ENCODE data around the gene ACTN4. TPM values are rescaled to one million over a fixed set of nuclear protein-coding genes. Genes with fewer than 3 reads are reported as not detected.
A peak's percentile ranks its signal among the peaks of the same experiment; 100 is the strongest.

ACTN4 gene
- total RNA-seq, 1 experiment from 2014 or later: 3,297 TPM

- POLR2A ChIA-PET: interaction anchor here (0.6 to 1.3 kb wide), 5 partner anchors 13 to 863 kb away, joined by 3 read pairs; no protein-coding TSS in a partner anchor
- CTCF ChIA-PET: no interaction called here
- BruUV-seq (replicated peaks): no TSS peak
- TF ChIP-seq, protein P1, sequence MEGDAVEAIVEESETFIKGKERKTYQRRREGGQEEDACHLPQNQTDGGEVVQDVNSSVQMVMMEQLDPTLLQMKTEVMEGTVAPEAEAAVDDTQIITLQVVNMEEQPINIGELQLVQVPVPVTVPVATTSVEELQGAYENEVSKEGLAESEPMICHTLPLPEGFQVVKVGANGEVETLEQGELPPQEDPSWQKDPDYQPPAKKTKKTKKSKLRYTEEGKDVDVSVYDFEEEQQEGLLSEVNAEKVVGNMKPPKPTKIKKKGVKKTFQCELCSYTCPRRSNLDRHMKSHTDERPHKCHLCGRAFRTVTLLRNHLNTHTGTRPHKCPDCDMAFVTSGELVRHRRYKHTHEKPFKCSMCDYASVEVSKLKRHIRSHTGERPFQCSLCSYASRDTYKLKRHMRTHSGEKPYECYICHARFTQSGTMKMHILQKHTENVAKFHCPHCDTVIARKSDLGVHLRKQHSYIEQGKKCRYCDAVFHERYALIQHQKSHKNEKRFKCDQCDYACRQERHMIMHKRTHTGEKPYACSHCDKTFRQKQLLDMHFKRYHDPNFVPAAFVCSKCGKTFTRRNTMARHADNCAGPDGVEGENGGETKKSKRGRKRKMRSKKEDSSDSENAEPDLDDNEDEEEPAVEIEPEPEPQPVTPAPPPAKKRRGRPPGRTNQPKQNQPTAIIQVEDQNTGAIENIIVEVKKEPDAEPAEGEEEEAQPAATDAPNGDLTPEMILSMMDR (IDR thresholded peaks at IDR 0.05): no peak
- peak; percentile 59; the same call in 1 of the 2 replicates for TF ChIP-seq TCF7L2 (IDR thresholded peaks at IDR 0.05; ENCODE audit: low read depth, low read length)
- peaks cover 92% of the 10 kb centered on the region for H3K4me1 ChIP-seq (ENCODE audit: control insufficient read depth, insufficient read depth, low read length)
- ATAC-seq: peak; percentile 53
- H3K27me3 ChIP-seq (ENCODE audit: control insufficient read depth, insufficient read depth, low read length): no peaks in the 10 kb centered on the region
- intact Hi-C loops (cut with micrococcal nuclease; ENCODE audit: unreplicated experiment): no loop called here
- H3K27ac ChIP-seq (ENCODE audit: low read length): peak overlapping the region; percentile 98
- in situ Hi-C loops (cut with HindIII; ENCODE audit: low pct_unique_long_range_greater_than_20kb, low sequenced_read_pairs): no loop called here
- DNase-seq (ENCODE audit: low read depth, low spot score): no peak
- no peaks in the 10 kb centered on the region for H3K9me3 ChIP-seq (ENCODE audit: control insufficient read depth, insufficient read depth, low read depth, low read length)
- peak overlapping the region in 1 of 2 experiments; percentile 1; a peak in 1 of 4 replicates for H3K4me3 ChIP-seq (ENCODE audit: low read depth in 2 of 2, low read length in 2 of 2)
- 0 out of 2 replicates have a peak, but pooled peaks cover 7% of the 10 kb centered on the region for H3K36me3 ChIP-seq (ENCODE audit: control insufficient read depth, insufficient read depth, low read length)
These were observed 28.8 kb downstream of the ACTN4 start for GRCh38 chr19:38676023-38676877.

- in situ Hi-C loops (cut with HindIII; ENCODE audit: low pct_unique_long_range_greater_than_20kb, low sequenced_read_pairs) (no loop called here), intact Hi-C loops (cut with micrococcal nuclease; ENCODE audit: unreplicated experiment) (no loop called here)
- DNase-seq (ENCODE audit: low read depth, low spot score): no peak
- BruUV-seq (replicated peaks): no TSS peak
- Histone ChIP-seq H3K27me3 (ENCODE audit: control insufficient read depth, insufficient read depth, low read length) (no peaks in the 10 kb centered on the region), H3K9me3 (ENCODE audit: control insufficient read depth, insufficient read depth, low read depth, low read length) (no peaks in the 10 kb centered on the region), H3K27ac (ENCODE audit: low read length) (peak overlapping the region; percentile 98), H3K36me3 (ENCODE audit: control insufficient read depth, insufficient read depth, low read length) (0 out of 2 replicates have a peak, but pooled peaks cover 7% of the 10 kb centered on the region), H3K4me3 (ENCODE audit: low read depth in 2 of 2, low read length in 2 of 2) (no peak overlapping the region), H3K4me1 (ENCODE audit: control insufficient read depth, insufficient read depth, low read length) (peaks cover 92% of the 10 kb centered on the region)
- TF ChIP-seq POLR2AphosphoS5 (IDR thresholded peaks at IDR 0.05; ENCODE audit: low read depth, low read length): no peak
- TF ChIP-seq, protein P1 (IDR thresholded peaks at IDR 0.05): no peak
- TF ChIP-seq, protein P2, sequence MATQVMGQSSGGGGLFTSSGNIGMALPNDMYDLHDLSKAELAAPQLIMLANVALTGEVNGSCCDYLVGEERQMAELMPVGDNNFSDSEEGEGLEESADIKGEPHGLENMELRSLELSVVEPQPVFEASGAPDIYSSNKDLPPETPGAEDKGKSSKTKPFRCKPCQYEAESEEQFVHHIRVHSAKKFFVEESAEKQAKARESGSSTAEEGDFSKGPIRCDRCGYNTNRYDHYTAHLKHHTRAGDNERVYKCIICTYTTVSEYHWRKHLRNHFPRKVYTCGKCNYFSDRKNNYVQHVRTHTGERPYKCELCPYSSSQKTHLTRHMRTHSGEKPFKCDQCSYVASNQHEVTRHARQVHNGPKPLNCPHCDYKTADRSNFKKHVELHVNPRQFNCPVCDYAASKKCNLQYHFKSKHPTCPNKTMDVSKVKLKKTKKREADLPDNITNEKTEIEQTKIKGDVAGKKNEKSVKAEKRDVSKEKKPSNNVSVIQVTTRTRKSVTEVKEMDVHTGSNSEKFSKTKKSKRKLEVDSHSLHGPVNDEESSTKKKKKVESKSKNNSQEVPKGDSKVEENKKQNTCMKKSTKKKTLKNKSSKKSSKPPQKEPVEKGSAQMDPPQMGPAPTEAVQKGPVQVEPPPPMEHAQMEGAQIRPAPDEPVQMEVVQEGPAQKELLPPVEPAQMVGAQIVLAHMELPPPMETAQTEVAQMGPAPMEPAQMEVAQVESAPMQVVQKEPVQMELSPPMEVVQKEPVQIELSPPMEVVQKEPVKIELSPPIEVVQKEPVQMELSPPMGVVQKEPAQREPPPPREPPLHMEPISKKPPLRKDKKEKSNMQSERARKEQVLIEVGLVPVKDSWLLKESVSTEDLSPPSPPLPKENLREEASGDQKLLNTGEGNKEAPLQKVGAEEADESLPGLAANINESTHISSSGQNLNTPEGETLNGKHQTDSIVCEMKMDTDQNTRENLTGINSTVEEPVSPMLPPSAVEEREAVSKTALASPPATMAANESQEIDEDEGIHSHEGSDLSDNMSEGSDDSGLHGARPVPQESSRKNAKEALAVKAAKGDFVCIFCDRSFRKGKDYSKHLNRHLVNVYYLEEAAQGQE (IDR thresholded peaks at IDR 0.05; ENCODE audit: insufficient read depth in 1 of 2, low read depth in 2 of 2, low read length in 1 of 2): no peak
- no peak for TF ChIP-seq TCF7L2 (IDR thresholded peaks at IDR 0.05; ENCODE audit: low read depth, low read length)
- TF ChIP-seq SIN3A (IDR thresholded peaks at IDR 0.05; ENCODE audit: borderline replicate concordance, insufficient read depth, low read depth, low read length): no peak
- ChIA-PET POLR2A (interaction anchor here (0.6 to 1.3 kb wide), 4 partner anchors 14 to 863 kb away, joined by 3 read pairs; no protein-coding TSS in a partner anchor), CTCF (no interaction called here)
- peak; percentile 3; the same call in 1 of the 2 replicates for ATAC-seq
These were observed 29.6 kb downstream of the ACTN4 start for GRCh38 chr19:38676878-38677646.

Measured in Panc1 (cell line).